SK-N-DZ (cell line): Measurements from ENCODE around the gene MAP7.
"Not testable (repeated sequence)": the region's sequence is repeated elsewhere in the genome, so short reads cannot be mapped to it uniquely, and the experiment has no call there.

Source experiments
- DNase-seq: peaks from one replicate; pipeline ENCODE4 v3.0.0-alpha.2; 2015; ENCODE audit warnings: low spot score

The MAP7 gene

GRCh38 chr6:136338486-136338885 lies 211.7 kb downstream of the MAP7 start:
- no peak for DNase-seq

- DNase-seq, result no peak
Observed at GRCh38 chr6:136337606-136338005, 212.6 kb downstream of the MAP7 start.

- no peak for DNase-seq
Observed at GRCh38 chr6:136337121-136337520, 213.1 kb downstream of the MAP7 start.

GRCh38 chr6:136335736-136336363 lies 214.4 kb downstream of the MAP7 start:
- DNase-seq, result no peak

- no peak for DNase-seq
Observed at GRCh38 chr6:136334853-136335252, 215.4 kb downstream of the MAP7 start.

- DNase-seq, result no peak
Observed at GRCh38 chr6:136334465-136334846, 215.8 kb downstream of the MAP7 start.

- no peak for DNase-seq
Observed at GRCh38 chr6:136333824-136334464, 216.3 kb downstream of the MAP7 start.

GRCh38 chr6:136331461-136331860 lies 218.8 kb downstream of the MAP7 start:
- no peak for DNase-seq

GRCh38 chr6:136330634-136331033 lies 219.6 kb downstream of the MAP7 start:
- DNase-seq, result no peak

- DNase-seq, result peak; percentile 45
Observed at GRCh38 chr6:136326038-136326553, 224.1 kb downstream of the MAP7 start.

- no peak for DNase-seq
Observed at GRCh38 chr6:136324686-136325380, 225.4 kb downstream of the MAP7 start.

GRCh38 chr6:136323431-136324112 lies 226.7 kb downstream of the MAP7 start:
- DNase-seq, result no peak

- DNase-seq, result no peak
Observed at GRCh38 chr6:136319732-136320131, 230.5 kb downstream of the MAP7 start.

GRCh38 chr6:136318676-136319075 lies 231.5 kb downstream of the MAP7 start:
- no peak for DNase-seq

GRCh38 chr6:136317971-136318370 lies 232.3 kb downstream of the MAP7 start:
- DNase-seq, result no peak

- peak; percentile 68 for DNase-seq
Observed at GRCh38 chr6:136317021-136317694, 233.1 kb downstream of the MAP7 start.

- no peak for DNase-seq
Observed at GRCh38 chr6:136315594-136315993, 234.6 kb downstream of the MAP7 start.

GRCh38 chr6:136312975-136313374 lies 237.2 kb downstream of the MAP7 start:
- no peak for DNase-seq

GRCh38 chr6:136309729-136310311 lies 240.4 kb downstream of the MAP7 start:
- DNase-seq, result no peak

GRCh38 chr6:136309171-136309570 lies 241.1 kb downstream of the MAP7 start:
- DNase-seq, result no peak

- DNase-seq, result not testable (repeated sequence)
Observed at GRCh38 chr6:136308469-136308868, 241.8 kb downstream of the MAP7 start.
